Uterus (tissue), 2 donors: ENCODE results near the gene ANKS6.

Source experiments
- POLR2A ChIP-seq, 2 donors: fragments of 450-650 bp; IDR thresholded peaks; one replicate each; pipeline ENCODE4 v1.6.1; 2016; ENCODE audit warnings: antibody characterized with exemption in 2 of 2, mild to moderate bottlenecking in 1 of 2, moderate library complexity in 1 of 2
- TF ChIP-seq, protein P1 (sequence below), 4 experiments: fragments of 200-600 bp in 2 of 4; fragments of 450-650 bp in 2 of 4; sonication (generic) in 2 of 4; IDR thresholded peaks; one replicate each; pipeline ENCODE4 v1.5.1; 2016 to 2019; ENCODE audit warnings: antibody characterized with exemption in 4 of 4, mild to moderate bottlenecking in 2 of 4, moderate library complexity in 1 of 4

DNA sequence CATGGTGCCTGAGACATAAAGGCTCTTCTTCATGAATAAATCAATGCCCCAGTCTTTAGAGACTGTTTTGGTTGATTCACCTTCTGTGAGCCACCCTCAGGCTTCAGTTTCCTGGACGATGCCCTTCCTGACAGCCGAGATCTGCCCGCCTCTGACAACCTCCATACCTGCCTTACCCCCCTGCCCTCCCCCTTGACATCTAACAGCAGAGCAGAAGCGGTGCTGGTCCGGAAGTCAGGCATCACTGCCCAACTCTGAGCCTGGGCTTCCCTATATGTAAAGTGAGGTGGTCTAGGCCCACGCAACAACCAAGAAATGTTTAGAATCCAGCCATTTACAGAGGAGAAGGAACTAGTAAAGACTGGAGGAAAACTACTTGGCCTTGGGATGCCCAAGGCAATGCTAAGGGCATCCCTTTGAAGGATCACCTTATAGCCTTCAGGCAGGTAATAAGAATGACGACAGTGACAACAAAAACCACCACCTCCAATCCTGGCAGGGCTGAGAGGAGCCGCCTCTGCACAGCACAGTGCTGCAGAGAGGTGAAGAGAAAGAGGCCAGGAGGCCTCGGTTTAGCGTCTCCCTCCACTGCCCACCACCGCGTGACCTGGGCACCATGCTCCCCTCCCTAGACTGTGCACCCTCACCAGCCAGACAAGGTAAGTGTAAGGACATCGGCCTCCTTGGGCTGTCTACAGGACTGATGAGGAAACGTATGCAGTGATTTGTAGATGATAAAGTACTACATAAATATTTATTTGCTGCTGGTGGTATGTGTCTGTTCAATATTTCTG lies 52.3 kb downstream of the ANKS6 start:
- TF ChIP-seq, protein P1, sequence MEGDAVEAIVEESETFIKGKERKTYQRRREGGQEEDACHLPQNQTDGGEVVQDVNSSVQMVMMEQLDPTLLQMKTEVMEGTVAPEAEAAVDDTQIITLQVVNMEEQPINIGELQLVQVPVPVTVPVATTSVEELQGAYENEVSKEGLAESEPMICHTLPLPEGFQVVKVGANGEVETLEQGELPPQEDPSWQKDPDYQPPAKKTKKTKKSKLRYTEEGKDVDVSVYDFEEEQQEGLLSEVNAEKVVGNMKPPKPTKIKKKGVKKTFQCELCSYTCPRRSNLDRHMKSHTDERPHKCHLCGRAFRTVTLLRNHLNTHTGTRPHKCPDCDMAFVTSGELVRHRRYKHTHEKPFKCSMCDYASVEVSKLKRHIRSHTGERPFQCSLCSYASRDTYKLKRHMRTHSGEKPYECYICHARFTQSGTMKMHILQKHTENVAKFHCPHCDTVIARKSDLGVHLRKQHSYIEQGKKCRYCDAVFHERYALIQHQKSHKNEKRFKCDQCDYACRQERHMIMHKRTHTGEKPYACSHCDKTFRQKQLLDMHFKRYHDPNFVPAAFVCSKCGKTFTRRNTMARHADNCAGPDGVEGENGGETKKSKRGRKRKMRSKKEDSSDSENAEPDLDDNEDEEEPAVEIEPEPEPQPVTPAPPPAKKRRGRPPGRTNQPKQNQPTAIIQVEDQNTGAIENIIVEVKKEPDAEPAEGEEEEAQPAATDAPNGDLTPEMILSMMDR (IDR thresholded peaks at IDR 0.05): no peak
- TF ChIP-seq POLR2A (IDR thresholded peaks at IDR 0.05): no peak
